ENCODE results near the gene CERS3. TPM values are rescaled to one million over a fixed set of nuclear protein-coding genes. Genes with fewer than 3 reads are reported as not detected.

Gene CERS3
- total and polyA plus RNA-seq, 4 donors: not detected

- TF ChIP-seq REST (IDR thresholded peaks at IDR 0.05): no peak
- TF ChIP-seq, protein P1, sequence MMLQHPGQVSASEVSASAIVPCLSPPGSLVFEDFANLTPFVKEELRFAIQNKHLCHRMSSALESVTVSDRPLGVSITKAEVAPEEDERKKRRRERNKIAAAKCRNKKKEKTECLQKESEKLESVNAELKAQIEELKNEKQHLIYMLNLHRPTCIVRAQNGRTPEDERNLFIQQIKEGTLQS (IDR thresholded peaks at IDR 0.05): no peak
- no peak for TF ChIP-seq NR2F2 (IDR thresholded peaks at IDR 0.05)
- no peak for TF ChIP-seq SP1 (IDR thresholded peaks at IDR 0.05)
Observed at GRCh38 chr15:100531204-100531603, 2.5 kb upstream of the CERS3 start (continued).

GRCh38 chr15:100529556-100529955 is 806 bp upstream of the CERS3 start:
- DNase-seq (ENCODE audit: low spot score): no peak
- Histone ChIP-seq H3K9me3 (ENCODE audit: control insufficient read depth in 4 of 4, low read length in 3 of 4) (no peaks in the 10 kb centered on the region), H3K27me3 (ENCODE audit: control insufficient read depth in 4 of 4, insufficient read depth in 4 of 4, low read length in 3 of 4) (no peaks in the 10 kb centered on the region), H3K27ac (ENCODE audit: low read depth in 1 of 2, low read length in 2 of 2) (no peak overlapping the region), H3K9ac (ENCODE audit: low read depth in 1 of 2, low read length in 2 of 2) (no peak overlapping the region), H3K4me1 (ENCODE audit: control insufficient read depth in 4 of 4, insufficient read depth in 4 of 4, low read length in 3 of 4) (peaks cover 0 to 11% (median 10%) of the 10 kb centered on the region in 4 donors), H3K4me3 (ENCODE audit: low read depth in 1 of 3, low read length in 3 of 3) (no peak overlapping the region), H3K36me3 (ENCODE audit: control insufficient read depth in 4 of 4, insufficient read depth in 3 of 4, low read depth in 1 of 4, low read length in 3 of 4) (no peaks in the 10 kb centered on the region)
- TF ChIP-seq REST (IDR thresholded peaks at IDR 0.05) (no peak), NR2F2 (IDR thresholded peaks at IDR 0.05) (no peak), GABPA (IDR thresholded peaks at IDR 0.05 in 1 of 2, conservative IDR thresholded peaks at IDR 0.05 in 1 of 2) (no peak), SP1 (IDR thresholded peaks at IDR 0.05) (no peak), FOXA2 (IDR thresholded peaks at IDR 0.05) (no peak), HNF4G (IDR thresholded peaks at IDR 0.05) (no peak), RXRA (IDR thresholded peaks at IDR 0.05) (no peak), ZBTB33 (IDR thresholded peaks at IDR 0.05) (no peak), YY1 (IDR thresholded peaks at IDR 0.05) (no peak), FOXA1 (IDR thresholded peaks at IDR 0.05) (no peak), EGR1 (IDR thresholded peaks at IDR 0.05; ENCODE audit: low read depth in 2 of 2) (no peak), JUND (IDR thresholded peaks at IDR 0.05) (no peak)
- TF ChIP-seq, protein P1 (IDR thresholded peaks at IDR 0.05): no peak
- WGBS: 88% methylated on average over 2 of the region's 2 CpGs

Data from liver (tissue), 9 donors.